Kidney (tissue), 14 donors: ENCODE data around the gene P2RY4. TPM values are rescaled to one million over a fixed set of nuclear protein-coding genes. Genes with fewer than 3 reads are reported as not detected.

Experiments
- DNase-seq, 5 donors: peaks; one replicate each; pipeline ENCODE4 v3.0.0-alpha.2; 2013 to 2020
- FAIRE-seq: peaks from 2 replicates; lab custom pipeline; 2012; peaks lifted over from hg19 to GRCh38; lab: Jason Lieb, UNC
- H3K27ac ChIP-seq, 2 donors: one replicate each; pipeline ENCODE4 v1.7.0; 2013; ENCODE audit warnings: low read depth in 2 of 2, low read length in 2 of 2, inconsistent platforms in 1 of 2
- H3K27me3 ChIP-seq: one replicate; pipeline ENCODE4 v1.7.1; 2013; ENCODE audit warnings: low read length, inconsistent platforms; ENCODE audit not compliant: control insufficient read depth, insufficient read depth
- H3K36me3 ChIP-seq, 3 donors: one replicate each; pipeline versions ENCODE4 v1.7.0 to v1.7.1; 2013; ENCODE audit warnings: low read length in 3 of 3, control low read depth in 1 of 3, inconsistent platforms in 1 of 3; ENCODE audit not compliant: insufficient read depth in 3 of 3, control insufficient read depth in 2 of 3
- H3K4me1 ChIP-seq, 3 donors: one replicate each; pipeline versions ENCODE4 v1.7.0 to v1.7.1; 2013; ENCODE audit warnings: low read length in 3 of 3, inconsistent platforms in 1 of 3, low read depth in 1 of 3; ENCODE audit not compliant: control insufficient read depth in 2 of 3, insufficient read depth in 2 of 3
- H3K4me3 ChIP-seq, 3 donors: one replicate each; pipeline versions ENCODE4 v1.7.0 to v1.8.1; 2013; ENCODE audit warnings: low read length in 3 of 3, control low read depth in 1 of 3, inconsistent platforms in 1 of 3
- H3K9ac ChIP-seq, 3 donors: one replicate each; pipeline versions ENCODE4 v1.7.0 to v1.7.1; 2013; ENCODE audit warnings: low read length in 3 of 3, control low read depth in 1 of 3, inconsistent platforms in 1 of 3
- H3K9me3 ChIP-seq, 3 donors: one replicate each; pipeline versions ENCODE4 v1.7.0 to v1.7.1; 2013; ENCODE audit warnings: low read length in 3 of 3, control low read depth in 1 of 3, inconsistent platforms in 1 of 3; ENCODE audit not compliant: control insufficient read depth in 2 of 3, insufficient read depth in 1 of 3
- CTCF ChIP-seq: IDR thresholded peaks from 3 replicates; pipeline ENCODE4 v1.5.1; 2012; ENCODE audit warnings: mild to moderate bottlenecking, moderate library complexity, borderline replicate concordance; ENCODE audit not compliant: insufficient read depth; ENCODE audit errors: extremely low read depth
- intact Hi-C: fragments of 100-400 bp; cut with DNase I; formaldehyde crosslinking; loops from one replicate; pipeline ENCODE4 v1.11.1; 2022
- polyA plus RNA-seq: library from polyadenylated mRNA; stranded (reverse); fragments of 350-450 nt; fragmentation: Illumina TruSeq; extraction: RNeasy Lipid Tissue Mini Kit (QIAGEN cat#74804); gene quantifications from one replicate; pipeline ENCODE4 v1.2.3, GENCODE V29; 2014; ENCODE audit warnings: low read depth, low replicate concordance; ENCODE audit not compliant: insufficient read depth
- total RNA-seq: library from RNA; stranded (reverse); fragmentation: NEBNext Ultra II Directional; extraction: Animal tissue kit (Norgen Biotek cat#: 25700); gene quantifications from one replicate; pipeline ENCODE4 v1.2.1, GENCODE V29; 2021
- donor health status: control.
- donor health status: control.
- donor health status: control.
- donor health status: control.
- donor health status: control.
- donor health status: DM: yes; HTN: yes; CAD: no.
- donor health status: Normal renal cell carcinoma (clear cell type).

Gene P2RY4
- total and polyA plus RNA-seq, 2 donors from 2014 or later, result 0.31 TPM; not detected in 1

- H3K4me1 ChIP-seq, result no peaks in the 10 kb centered on the region
- no peak within 1 kb of the TSS for H3K27ac ChIP-seq
- H3K27me3 ChIP-seq, result no peaks in the 10 kb centered on the region
- no peak for TF ChIP-seq CTCF
- H3K9me3 ChIP-seq, result no peaks in the 10 kb centered on the region
- no peak within 1 kb of the TSS for H3K4me3 ChIP-seq
- DNase-seq, result no peak
- intact Hi-C loops, result no loop called here
- H3K9ac ChIP-seq, result no peak within 1 kb of the TSS
- H3K36me3 ChIP-seq, result no peaks in the 10 kb centered on the region
- no peak for FAIRE-seq
Observed at GRCh38 chrX:70234355-70234754, 25.6 kb downstream of the P2RY4 start, which contains the start of gene AWAT1. Gene AWAT1, plus strand, starts transcription at chrX:70234655. Its CDS starts 41 bp downstream, at chrX:70234696.

- intact Hi-C loops, result no loop called here
- FAIRE-seq (no peak), DNase-seq (no peak)
- no peak overlapping the region for H3K27ac ChIP-seq
- H3K9ac ChIP-seq, result no peak overlapping the region
- H3K27me3 ChIP-seq, result no peaks in the 10 kb centered on the region
- no peaks in the 10 kb centered on the region for H3K36me3 ChIP-seq
- no peak for TF ChIP-seq CTCF
- no peaks in the 10 kb centered on the region for H3K9me3 ChIP-seq
- H3K4me3 ChIP-seq, result no peak overlapping the region
- no peaks in the 10 kb centered on the region for H3K4me1 ChIP-seq
Observed at GRCh38 chrX:70231666-70232065, 28.3 kb downstream of the P2RY4 start.

- intact Hi-C loops, result no loop called here
- no peaks in the 10 kb centered on the region for H3K9me3 ChIP-seq
- no peaks in the 10 kb centered on the region for H3K4me1 ChIP-seq
- no peak overlapping the region for H3K27ac ChIP-seq
- H3K4me3 ChIP-seq, result no peak overlapping the region
- no peak overlapping the region for H3K9ac ChIP-seq
- H3K36me3 ChIP-seq, result no peaks in the 10 kb centered on the region
- no peak for DNase-seq
- TF ChIP-seq CTCF, result no peak
- FAIRE-seq, result no peak
- no peaks in the 10 kb centered on the region for H3K27me3 ChIP-seq
Observed at GRCh38 chrX:70226687-70227086, 33.3 kb downstream of the P2RY4 start.

GRCh38 chrX:70226048-70226447 lies 34.0 kb downstream of the P2RY4 start:
- Histone ChIP-seq H3K27ac (no peak overlapping the region), H3K9me3 (no peaks in the 10 kb centered on the region), H3K36me3 (no peaks in the 10 kb centered on the region), H3K4me1 (no peaks in the 10 kb centered on the region), H3K9ac (no peak overlapping the region), H3K4me3 (no peak overlapping the region), H3K27me3 (no peaks in the 10 kb centered on the region)
- intact Hi-C loops, result no loop called here
- TF ChIP-seq CTCF, result no peak
- no peak for DNase-seq
- peak; percentile 27 for FAIRE-seq
